NCI-H2107 (cell line): Measurements from ENCODE around the gene FAM193A.
A peak's percentile ranks its signal among the peaks of the same experiment; 100 is the strongest.
"Not testable (repeated sequence)": the region's sequence is repeated elsewhere in the genome, so short reads cannot be mapped to it uniquely, and the experiment has no call there.

ENCODE experiments used
- DNase-seq: peaks from one replicate; lab custom pipeline; 2025; lab: John Stamatoyannopoulos, UW

The FAM193A gene

DNA sequence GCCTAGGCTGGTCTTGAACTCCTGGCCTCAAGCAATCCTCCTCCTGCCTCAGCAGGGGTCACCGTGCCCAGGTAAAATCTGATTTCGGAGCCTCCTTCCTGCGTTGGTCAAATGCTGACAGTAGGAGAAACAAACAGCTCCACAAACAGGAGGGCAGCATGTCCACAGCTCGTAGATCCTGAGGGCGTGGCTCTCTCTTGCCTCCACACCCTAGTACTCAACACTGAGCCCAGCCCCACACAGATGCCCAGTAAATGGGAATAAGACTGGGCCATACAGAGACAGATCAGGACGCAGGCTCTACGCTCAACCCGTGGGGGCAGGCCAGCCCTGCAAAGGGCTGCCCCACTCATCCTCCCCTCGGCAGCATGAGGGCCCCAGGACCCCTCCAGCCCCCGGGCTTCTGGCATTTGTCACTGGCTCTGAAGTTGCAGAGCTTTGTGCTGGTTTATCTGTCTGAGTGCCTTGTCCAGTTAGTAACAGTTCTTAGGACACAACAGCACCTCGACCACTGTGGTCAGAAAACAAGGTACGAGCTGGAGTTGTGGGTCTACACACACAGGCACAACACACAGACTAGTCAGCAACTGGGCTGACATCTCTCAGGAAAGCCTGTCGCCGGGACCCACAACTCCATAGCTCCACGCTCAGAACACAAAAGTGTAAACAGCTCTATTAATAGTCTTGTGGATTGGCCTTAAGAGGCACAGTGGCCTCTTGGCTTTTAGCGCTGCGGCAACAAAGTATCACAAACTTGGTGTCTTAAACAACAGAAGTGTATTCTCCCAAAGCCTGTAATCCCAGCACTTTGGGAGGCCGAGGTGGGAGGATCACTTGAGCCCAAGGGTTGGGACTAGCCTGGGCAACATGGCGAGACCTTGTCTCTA is 214.5 kb downstream of the FAM193A start:
- DNase-seq: no peak

DNA sequence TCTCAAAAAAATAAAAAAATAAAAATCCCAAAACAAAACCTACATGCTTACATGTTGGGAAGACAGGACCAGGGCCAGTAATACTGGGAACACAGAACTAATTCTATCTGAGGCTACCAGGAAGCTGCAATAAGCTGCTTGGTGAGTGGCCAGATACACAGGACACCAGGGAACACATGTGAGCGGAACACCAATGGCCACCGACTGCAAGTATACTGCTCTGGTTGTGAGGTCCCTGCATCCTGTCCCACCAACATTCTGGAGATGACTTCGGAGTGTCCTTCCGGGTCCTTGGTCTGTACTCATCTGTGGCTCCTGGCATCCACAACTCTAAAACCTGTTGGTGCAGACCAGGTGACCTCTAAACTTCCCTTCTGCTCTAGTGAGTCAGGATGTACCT is 217.0 kb downstream of the FAM193A start:
- DNase-seq: no peak

DNA sequence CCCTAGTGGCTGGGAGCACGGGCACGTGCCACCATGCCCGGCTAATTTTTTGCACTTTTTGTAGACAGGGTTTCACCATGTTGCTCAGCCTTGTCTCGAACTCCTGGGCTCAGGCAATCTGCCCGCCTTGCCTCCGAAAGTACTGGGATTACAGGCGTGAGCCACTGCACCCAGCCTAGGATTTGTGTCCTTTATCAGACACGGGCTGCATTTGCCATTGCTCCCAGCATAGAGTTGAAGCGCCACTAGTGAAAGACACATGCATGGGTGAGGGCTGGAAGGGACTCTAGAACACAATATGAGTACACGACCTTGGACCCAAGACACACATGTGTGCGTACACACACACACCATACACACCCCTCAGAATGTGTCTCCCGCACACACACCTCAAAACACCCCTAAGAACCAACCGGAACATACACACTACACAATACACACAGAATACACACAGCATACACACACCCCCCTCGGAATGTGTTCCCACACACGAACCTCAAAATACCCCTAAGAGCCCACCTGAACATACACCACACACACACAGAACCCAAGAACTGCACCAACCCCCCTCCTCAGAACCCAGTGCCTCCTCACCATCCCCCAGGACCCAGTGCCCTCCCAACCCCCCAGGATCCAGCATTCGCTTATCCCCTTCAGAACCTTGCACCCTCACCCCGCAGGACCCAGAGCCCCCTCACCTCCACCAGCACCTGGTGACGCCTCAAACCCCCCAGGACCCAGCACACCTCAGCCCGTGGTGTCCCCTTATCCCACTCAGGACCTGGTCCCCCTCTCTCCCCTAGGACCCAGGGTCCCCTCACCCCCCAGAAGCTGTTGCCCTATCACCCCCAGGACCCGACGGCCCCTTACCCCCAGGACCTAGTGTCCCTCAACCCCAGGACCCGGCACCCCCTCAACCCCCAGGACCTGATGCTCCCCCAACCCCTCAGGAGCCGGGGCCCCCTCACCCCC is 218.7 kb downstream of the FAM193A start:
- no peak for DNase-seq

DNA sequence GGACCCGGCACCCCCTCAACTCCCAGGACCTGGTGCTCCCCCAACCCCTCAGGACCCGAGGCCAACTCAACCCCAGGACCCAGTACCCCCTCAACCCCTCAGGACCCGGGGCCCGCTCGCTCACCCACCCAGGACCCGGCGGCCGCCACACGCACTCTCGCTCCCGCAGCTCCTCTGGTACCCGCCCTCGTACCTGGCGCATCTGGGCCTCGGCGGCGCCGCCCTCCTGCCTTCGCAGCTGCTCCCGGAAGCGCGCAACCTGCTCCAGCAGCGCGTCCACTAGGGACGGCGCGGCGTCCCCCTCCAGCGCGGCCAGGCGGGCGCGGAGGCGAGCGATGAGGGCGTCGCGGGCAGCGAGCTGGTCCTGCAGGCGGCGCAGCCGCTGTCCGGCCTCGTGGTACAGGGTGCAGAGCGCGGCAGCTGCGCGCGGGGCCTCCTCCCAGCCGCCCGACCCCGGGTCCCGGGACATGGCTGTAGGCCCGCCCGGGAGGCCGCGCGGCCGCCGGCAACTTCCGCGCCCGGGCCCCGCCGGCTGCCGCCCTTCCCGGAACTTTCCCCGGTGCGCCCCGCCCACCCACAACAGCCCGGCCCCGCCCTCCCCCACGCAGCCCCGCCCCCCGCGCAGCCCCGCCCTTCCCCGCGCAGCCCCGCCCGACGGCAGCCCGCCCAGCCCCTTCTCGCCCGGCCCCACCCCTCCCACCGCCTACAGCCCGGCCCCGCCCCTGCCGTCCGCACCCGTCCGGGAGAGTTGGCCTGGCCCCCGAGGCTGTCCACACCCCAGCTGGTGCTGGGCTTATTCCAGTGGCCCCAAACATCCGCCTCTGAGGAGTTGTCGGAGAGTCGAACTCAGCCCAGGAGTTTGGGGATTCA is 219.6 kb downstream of the FAM193A start, which contains the start of gene TNIP2:
Gene TNIP2 (minus strand): TSS at position 516 of the 870 bp plus-strand sequence. CDS start 47 bp downstream, at position 469.
- DNase-seq: peak; percentile 40

DNA sequence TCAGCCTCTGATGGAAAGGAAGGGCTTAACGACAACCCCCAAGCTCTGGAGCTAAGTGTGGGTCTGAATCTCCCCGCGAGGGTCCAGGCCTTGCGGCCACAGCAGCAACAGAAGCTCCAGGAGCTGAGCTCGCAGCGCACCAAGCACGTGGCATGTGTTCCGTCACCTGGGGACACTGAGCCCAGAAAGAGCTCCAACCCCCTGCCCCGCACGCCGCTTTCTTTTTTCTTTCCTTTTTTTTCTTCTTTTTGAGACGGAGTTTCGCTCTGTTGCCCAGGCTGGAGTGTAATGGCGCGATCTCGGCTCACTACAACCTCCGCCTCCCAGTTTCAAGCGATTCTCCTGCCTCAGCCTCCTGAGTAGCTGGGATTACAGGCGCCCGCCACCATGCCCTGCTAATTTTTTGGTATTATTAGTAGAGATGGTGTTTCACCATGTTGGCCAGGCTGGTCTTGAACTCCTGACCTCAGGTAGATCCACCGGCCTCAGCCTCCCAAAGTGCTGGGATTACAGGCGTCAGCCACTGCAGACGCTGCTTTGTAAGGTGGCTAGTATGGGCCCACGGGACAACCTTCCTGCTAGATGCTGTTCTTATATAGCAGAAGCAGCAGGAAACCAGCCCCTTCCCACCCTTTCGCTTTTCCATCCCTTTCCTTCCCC is 220.4 kb downstream of the FAM193A start:
- DNase-seq: no peak

DNA sequence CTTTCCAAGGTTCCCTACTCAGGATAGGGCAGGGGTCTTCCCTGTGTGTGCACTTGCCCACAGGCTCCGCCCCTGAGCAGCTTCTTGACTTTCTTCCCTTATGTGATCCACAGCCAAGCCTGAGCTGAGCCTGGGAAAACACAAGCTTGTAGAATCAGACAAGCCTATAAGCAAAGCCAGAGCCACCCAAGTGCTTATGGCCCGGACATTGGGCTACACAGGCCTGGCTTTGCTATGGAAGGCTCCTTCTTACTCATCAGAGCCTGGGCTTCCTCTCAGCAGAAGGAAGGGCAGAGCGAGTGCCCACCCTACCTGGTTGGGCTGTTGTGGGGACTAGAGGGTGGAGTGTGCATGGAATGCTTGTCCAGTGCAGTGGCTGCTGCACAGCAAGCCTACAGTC is 221.0 kb downstream of the FAM193A start:
- no peak for DNase-seq

DNA sequence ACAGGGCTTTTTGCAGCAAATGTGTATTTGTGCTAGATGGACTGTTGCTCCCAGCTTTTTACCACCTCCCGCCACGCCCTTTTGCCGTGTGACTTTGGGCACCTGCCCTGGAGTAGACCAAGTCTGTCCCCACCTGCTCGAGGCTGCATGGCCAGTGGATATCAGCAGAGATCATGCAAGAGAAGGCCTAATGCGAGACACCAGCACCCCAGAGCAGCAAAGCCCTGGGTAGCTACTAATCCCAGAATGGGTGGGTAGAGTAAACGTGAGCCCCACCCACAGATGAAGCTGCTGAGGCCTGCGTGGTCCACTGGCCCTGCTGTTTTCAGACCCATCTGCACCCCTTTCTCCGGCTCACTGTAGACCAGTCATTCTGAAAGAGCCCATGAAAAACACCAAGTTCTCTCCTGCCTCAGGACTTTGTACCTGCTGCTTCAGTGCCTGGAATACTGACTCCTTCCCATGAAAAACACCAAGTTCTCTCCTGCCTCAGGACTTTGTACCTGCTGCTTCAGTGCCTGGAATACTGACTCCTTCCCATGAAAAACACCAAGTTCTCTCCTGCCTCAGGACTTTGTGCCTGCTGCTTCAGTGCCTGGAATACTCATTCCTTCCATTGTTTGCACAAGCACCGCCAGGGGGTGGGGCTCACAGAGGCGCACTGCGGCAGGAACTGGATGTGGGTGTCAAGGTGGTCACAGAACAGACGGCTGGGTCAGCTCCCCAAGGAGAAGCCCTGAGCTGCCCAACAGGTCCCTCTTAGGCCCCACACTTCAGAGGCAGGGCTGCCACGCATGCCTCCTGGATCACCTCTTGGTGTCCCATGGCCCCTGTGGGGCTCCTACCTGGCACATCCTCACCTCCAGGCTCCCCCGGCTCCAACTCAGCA is 224.8 kb downstream of the FAM193A start:
- DNase-seq: no peak

DNA sequence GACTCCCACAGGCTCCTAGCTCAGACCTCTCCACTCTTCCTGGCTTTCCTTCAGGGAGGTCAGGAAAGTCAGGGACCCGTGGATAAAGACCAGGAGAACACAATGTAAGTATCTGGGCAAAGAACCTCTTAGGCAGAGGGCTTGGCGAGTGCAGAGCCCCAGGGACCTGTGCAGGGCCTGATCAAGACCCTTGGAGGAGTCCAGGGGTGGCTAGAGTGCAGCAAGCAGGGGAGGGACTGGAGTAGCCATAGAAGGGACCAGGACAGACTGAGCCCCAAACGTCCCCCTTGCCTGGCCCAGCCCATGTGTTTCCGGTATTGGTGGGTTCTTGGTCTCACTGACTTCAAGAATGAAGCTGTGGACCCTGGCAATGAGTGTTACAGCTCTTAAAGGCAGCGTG is 225.6 kb downstream of the FAM193A start:
- DNase-seq: no peak

DNA sequence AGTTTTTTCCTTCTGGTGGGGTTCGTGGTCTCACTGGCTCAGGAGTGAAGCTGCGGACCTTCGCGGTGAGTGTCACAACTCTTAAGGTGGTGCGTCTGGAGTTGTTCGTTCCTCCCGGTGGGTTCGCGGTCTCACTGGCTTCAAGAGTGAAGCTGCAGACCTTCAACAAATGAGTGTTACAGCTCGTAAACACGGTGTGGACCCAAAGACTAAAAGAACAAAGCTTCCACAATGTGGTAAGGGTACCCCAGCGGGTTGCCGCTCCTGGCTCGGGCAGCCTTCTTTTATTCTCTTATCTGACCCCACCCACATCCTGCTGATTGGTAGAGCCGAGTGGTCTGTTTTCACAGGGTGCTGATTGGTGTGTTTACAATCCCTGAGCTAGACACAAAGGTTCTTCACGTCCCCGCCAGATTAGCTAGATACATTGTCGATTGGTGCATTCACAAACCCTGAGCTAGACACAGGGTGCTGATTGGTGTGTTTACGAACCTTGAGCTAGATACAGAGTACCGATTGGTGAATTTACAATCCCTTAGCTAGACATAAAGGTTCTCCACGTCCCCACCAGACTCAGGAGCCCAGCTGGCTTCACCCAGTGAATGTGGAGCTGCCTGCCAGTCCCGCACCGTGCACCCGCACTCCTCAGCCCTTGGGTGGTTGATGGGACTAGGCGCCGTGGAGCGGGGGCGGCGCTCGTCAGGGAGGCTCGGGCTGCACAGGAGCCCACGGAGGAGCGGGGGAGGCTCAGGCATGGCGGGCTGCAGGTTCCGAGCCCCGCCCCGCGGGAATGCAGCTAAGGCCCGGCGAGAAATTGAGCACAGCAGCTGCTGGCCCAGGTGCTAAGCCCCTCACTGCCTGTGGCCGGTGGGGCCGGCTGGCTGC is 226.3 kb downstream of the FAM193A start:
- not testable (repeated sequence) for DNase-seq

DNA sequence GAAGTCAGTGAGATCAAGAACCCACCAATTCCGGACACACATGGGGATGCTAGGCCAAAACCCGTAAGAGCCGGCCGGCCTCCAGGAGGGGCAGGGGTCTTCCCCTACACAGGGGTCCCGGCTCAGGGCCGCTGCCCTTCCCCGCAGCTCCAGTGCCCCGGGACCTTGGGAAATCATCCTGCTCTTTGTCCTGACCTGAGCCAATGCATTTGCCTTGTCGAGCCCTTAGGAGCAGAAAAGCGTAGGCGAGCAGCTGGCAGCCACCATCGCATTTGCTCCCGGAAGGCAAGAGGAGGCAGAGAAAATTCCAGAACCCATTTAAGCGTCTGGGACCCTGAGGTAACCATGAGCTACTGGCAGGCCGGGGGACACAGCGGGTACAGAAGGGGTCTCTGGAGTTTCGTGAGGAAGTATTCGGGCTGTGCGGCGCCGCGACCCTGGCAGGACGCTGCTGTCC is 227.1 kb downstream of the FAM193A start:
- no peak for DNase-seq

DNA sequence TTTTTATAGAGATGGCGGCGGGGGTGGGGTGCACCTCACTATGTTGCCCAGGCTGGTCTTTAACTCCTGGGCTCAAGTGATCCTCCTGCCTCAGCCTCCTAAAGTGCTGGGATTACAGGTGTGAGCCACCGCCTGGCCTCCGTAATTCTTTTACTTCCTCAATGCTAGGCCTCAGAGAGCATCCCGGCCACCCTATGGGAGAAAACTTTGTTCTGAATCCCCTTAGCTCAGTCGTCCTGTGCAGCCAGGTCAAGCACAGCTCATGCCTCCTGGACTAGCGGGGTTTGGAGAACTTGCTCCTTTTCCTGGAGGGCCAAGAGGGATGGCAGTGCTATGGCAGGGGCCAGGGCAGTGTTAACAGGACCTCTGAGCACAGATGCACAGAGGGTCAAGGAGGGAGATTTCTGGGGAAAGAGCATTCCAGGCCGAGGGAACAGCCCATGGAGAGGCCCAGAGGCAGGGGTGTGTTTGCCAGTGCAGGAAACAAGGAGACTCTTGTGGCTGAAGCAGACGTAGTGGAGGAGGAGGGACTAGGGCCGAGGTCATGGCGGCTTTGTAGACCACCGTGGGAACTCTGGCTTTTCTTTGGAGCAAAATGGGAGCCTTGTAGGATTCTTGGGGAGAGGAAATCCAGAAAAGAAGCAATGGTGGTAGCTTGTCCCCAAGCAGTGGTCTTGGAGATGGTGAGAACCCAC is 229.5 kb downstream of the FAM193A start:
- DNase-seq: no peak

DNA sequence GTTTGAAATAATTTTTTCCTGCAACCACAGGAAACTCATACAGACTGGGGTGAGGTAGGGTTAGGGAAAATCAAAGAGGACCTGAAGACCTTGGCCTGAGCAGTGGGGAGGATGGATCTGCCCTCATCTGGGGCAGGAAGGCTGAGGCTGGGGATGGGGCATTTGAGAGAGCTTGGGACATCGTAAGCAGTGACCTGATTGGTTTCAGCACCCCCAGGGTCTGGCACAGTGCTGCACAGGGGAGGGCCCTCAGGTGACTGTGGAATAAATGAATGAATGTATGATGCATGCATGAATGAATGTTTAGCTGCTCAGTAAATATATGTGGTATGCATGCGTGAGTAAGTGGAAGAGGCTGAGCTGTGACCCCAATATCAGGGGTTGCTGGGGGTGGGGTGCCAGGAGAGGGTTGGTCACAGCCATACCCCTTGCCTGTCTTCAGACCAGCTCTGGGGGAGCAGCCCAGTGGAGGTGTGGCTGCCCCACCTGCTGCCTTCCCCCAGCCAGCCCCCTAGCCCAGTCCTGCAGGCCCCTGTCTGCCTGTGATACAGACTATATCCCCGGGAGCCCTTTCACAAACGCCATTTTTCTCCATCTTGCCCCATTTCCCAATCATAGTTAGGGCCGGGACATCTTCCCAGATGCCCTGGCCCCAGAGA is 230.7 kb downstream of the FAM193A start:
- DNase-seq: no peak

DNA sequence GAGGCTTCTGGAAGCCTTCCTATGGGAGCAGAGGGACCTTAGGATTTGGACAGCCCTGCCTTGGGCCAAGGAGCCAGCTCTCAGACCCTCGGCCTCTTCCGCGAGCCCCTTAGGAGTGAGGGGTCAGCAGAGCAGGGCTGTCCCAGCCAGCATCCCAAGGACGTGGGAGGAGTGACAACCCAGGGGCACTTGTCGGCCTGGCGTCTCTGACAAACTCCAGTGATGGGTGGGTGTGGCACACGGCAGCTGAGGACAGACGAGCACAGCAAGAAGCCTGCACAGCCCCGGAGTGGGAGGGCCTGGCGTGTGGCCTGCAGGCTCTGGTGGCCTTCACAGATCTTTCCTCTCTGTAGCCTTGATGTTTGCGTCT is 231.2 kb downstream of the FAM193A start:
- no peak for DNase-seq

DNA sequence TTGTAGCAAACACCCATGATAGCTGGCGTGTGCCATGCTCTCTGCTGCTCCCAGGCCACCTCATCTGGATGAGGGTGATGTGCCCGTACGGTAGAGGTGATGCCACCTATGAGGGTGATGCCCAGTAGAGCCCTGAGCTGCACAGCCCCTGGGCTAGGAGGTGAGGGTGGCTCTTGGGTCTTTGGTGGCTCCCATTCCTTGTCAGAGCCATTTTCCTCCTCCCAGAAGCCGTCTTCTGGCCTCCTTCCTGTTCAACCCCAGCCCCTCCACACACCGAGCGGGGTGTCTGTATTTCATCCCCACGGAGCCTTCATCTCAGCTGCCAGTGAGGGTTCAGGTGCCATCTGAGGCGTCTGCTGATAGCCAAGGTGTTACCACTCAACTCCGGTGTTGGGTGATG is 231.7 kb downstream of the FAM193A start:
- DNase-seq: no peak

DNA sequence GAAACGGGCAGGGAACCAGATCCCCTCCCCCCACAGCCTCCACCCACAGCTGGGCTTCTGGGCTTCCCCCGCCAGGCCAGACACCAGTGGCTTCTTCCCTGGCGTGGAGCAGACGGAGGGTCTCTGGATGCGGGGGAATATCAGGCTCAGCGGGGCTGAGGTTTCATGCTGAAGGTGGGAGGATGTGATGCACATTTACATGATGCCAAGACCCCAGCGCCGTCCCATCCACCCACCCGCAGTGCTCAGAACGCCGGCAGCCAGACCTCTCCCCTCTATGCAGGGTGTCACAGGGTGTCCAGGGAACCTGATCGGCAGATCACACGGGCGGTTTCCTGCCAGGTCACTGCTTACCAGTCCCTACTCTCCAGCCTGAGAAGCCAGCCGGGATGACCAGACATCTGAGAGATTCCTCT is 232.5 kb downstream of the FAM193A start:
- no peak for DNase-seq

DNA sequence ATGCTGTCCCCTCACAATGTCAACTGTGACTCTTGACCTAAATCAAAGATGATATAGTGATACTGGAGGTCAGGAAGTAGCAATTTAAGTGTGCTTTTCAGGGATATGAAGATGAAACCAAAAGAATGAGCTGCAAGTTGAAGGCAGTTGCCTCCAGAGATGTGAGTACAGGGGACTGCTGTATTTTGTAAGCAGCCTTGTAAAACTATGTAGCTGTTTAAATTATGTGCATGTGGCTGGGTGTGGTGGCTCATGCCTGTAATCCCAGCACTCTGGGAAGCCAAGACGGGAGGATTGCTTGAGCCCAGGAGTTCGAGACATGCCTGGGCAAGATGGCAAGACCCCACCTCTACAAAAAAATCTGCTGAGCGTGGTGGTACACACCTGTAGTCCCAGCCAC is 234.8 kb downstream of the FAM193A start:
- DNase-seq: no peak

DNA sequence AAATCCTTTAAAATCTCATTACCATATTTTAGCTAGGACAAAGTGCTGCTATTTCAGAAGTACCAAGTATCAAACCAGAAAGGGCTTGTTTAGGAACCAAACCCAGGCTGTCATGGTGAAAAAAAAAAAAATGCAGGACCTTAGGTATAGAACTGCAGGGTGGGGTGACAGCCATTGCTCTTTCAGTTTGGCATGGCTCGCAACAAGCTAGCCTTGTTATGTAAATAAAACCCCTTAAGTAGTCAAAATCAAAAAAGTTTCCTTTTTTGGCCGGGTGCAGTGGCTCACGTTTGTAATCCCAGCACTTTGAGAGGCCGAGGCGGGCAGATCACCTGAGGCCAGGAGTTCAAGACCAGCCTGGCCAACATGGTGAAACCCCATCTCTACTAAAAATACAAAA is 244.2 kb downstream of the FAM193A start:
- not testable (repeated sequence) for DNase-seq

DNA sequence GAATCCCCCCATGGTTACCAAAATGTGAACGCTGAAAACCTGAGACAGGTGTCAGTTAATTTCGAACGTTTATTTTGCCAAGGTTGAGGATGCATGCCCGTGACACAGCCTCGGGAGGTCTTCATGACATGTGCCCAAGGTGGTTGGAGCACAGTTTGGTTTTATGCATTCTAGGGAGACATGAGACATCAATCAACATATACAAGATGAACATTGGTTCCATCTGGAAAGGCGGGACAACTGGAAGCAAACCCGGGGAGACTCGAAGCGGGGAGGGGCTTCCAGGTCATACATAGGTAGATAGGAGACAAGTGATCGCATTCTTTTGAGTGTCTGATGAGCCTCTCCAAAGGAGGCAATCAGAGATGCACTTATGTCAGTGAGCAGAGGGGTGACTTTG is 245.5 kb downstream of the FAM193A start:
- no peak for DNase-seq
